Natural killer cell (primary cell): ENCODE measurements around the gene CDC20. TPM values are rescaled to one million over a fixed set of nuclear protein-coding genes. Genes with fewer than 3 reads are reported as not detected.

Source experiments
- ATAC-seq, 3 donors: fragments of 150-1000 bp in 2 of 3; fragments of 200-7000 bp in 1 of 3; cut with Tn5 transposase; 1 replicate in 1 of 3; 2 replicates in 2 of 3; pipeline ENCODE4 v1.10.0; 2021; ENCODE audit warnings: mild to moderate bottlenecking in 2 of 3, moderate library complexity in 2 of 3
- DNase-seq, 2 donors: peaks; one replicate each; pipeline versions ENCODE4 v3.0.0 to v3.0.0-alpha.2; 2013 to 2021; ENCODE audit warnings: mixed read lengths in 1 of 2
- H3K27ac ChIP-seq: one replicate; pipeline ENCODE4 v1.5.1; 2013; ENCODE audit warnings: mild to moderate bottlenecking, low read length
- H3K27me3 ChIP-seq: one replicate; pipeline ENCODE4 v1.6.1; 2013; ENCODE audit warnings: low read length; ENCODE audit not compliant: control insufficient read depth, insufficient read depth
- H3K36me3 ChIP-seq: one replicate; pipeline ENCODE4 v1.6.1; 2013; ENCODE audit warnings: low read length; ENCODE audit not compliant: control insufficient read depth, insufficient read depth
- H3K4me1 ChIP-seq: one replicate; pipeline ENCODE4 v1.6.1; 2013; ENCODE audit warnings: low read length; ENCODE audit not compliant: control insufficient read depth, insufficient read depth
- H3K4me3 ChIP-seq: one replicate; pipeline ENCODE4 v1.5.1; 2013; ENCODE audit warnings: low read length
- H3K9me3 ChIP-seq: one replicate; pipeline ENCODE4 v1.6.1; 2013; ENCODE audit warnings: low read length; ENCODE audit not compliant: control insufficient read depth, insufficient read depth
- H3K27ac Mint-ChIP-seq, 2 donors: one replicate each; pipeline ENCODE4 v1.8.0; 2022; ENCODE audit warnings: mild to moderate bottlenecking in 2 of 2, mixed read lengths in 2 of 2, moderate library complexity in 1 of 2
- H3K27me3 Mint-ChIP-seq, 2 donors: one replicate each; pipeline ENCODE4 v1.8.0; 2022; ENCODE audit warnings: low read depth in 2 of 2, mixed read lengths in 2 of 2
- H3K36me3 Mint-ChIP-seq: one replicate; pipeline ENCODE4 v1.8.0; 2022; ENCODE audit warnings: mixed read lengths
- H3K4me1 Mint-ChIP-seq, 2 donors: one replicate each; pipeline ENCODE4 v1.8.0; 2022; ENCODE audit warnings: mixed read lengths in 2 of 2
- H3K4me3 Mint-ChIP-seq: one replicate; pipeline ENCODE4 v1.8.0; 2022; ENCODE audit warnings: mild to moderate bottlenecking, moderate library complexity, mixed read lengths
- H3K9me3 Mint-ChIP-seq, 2 donors: one replicate each; pipeline ENCODE4 v1.8.0; 2022; ENCODE audit warnings: mixed read lengths in 2 of 2
- WGBS: methylation state at CpG from one replicate; pipeline ENCODE4 v1.1.7; 2013; ENCODE audit warnings: missing lambda C conversion rate; ENCODE audit not compliant: insufficient coverage; 5-methylcytosine and 5-hydroxymethylcytosine counted together
- intact Hi-C: fragments of 100-400 bp; cut with micrococcal nuclease; formaldehyde crosslinking; loops from one replicate; pipeline ENCODE4 v1.14.2; 2022
- total RNA-seq, 4 donors: library from RNA; stranded (reverse); fragments of 120-200 nt in 1 of 4; gene quantifications; one replicate each; pipeline versions ENCODE4 v1.2.3 to v1.2.4, GENCODE V29; 2013 to 2022
- TF ChIP-seq, protein P1 (sequence below): fragments of 200-600 bp; IDR thresholded peaks from one replicate; pipeline ENCODE4 v1.8.0; 2022; ENCODE audit warnings: antibody characterized with exemption

Gene CDC20
- total RNA-seq, 3 donors from 2014 or later (not counting 1 experiment from before 2014, with no cell fraction given), result 0.50 to 2.4 (median 0.96) TPM

DNA sequence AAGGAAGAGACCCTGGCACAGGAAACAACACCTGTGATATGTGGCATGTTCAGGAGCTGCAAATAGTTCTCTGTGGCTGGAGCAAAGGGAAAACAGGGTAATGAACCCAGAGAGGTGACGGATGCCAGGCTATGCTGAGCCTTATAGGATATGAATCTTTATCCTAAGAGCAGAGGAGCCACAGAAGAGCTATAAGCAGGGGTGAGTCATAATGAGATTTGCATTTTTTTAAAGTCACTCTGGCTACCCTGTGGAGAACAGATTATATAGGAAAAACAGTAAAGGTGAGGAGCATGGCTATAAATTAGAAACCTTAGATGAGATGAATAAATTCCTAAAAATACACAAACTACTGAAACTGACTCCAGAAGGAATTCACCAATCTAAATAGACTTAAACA lies 34.0 kb upstream of the CDC20 start:
- Histone ChIP-seq H3K36me3 (no peaks in the 10 kb centered on the region), H3K27ac (no peak overlapping the region), H3K4me3 (no peak overlapping the region), H3K27me3 (no peaks in the 10 kb centered on the region), H3K4me1 (no peaks in the 10 kb centered on the region), H3K9me3 (peaks cover 7% of the 10 kb centered on the region)
- TF ChIP-seq, protein P1, sequence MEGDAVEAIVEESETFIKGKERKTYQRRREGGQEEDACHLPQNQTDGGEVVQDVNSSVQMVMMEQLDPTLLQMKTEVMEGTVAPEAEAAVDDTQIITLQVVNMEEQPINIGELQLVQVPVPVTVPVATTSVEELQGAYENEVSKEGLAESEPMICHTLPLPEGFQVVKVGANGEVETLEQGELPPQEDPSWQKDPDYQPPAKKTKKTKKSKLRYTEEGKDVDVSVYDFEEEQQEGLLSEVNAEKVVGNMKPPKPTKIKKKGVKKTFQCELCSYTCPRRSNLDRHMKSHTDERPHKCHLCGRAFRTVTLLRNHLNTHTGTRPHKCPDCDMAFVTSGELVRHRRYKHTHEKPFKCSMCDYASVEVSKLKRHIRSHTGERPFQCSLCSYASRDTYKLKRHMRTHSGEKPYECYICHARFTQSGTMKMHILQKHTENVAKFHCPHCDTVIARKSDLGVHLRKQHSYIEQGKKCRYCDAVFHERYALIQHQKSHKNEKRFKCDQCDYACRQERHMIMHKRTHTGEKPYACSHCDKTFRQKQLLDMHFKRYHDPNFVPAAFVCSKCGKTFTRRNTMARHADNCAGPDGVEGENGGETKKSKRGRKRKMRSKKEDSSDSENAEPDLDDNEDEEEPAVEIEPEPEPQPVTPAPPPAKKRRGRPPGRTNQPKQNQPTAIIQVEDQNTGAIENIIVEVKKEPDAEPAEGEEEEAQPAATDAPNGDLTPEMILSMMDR, result no peak
- Mint-ChIP-seq H3K36me3 (peaks cover 11% of the 10 kb centered on the region), H3K27ac (no peak overlapping the region), H3K27me3 (no peaks in the 10 kb centered on the region), H3K9me3 (no peaks in the 10 kb centered on the region), H3K4me1 (peaks cover 9 to 13% of the 10 kb centered on the region in 2 donors), H3K4me3 (no peak overlapping the region)
- ATAC-seq (no peak), DNase-seq (no peak)
- WGBS, result 81% methylated on average over 1 of the region's 1 CpG
- intact Hi-C loops, result no loop called here

DNA sequence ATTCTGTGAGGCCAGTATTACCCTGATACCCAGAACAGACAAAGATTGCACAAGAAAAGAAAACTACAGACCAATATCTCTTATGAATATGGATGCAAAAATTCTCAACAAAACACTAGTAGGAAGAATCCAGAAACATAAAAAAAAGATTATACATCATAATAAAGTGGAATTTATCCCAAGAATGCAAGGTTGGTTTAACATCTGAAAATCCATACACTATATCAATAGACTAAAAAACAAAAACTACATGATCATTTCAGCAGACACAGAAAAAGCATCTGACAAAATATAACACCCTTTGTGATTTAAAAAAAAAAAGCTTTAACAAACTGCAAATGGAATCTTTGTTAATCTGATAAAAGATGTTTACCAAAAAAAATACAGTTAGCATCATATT lies 33.4 kb upstream of the CDC20 start:
- Mint-ChIP-seq H3K27ac (no peak overlapping the region), H3K36me3 (peaks cover 11% of the 10 kb centered on the region), H3K4me1 (peaks cover 9% of the 10 kb centered on the region in 2 donors), H3K27me3 (no peaks in the 10 kb centered on the region), H3K4me3 (no peak overlapping the region), H3K9me3 (no peaks in the 10 kb centered on the region)
- intact Hi-C loops, result no loop called here
- no peaks in the 10 kb centered on the region for H3K36me3 ChIP-seq
- DNase-seq, result no peak
- TF ChIP-seq, protein P1, result no peak
- ATAC-seq, result no peak
- H3K27me3 ChIP-seq, result no peaks in the 10 kb centered on the region
- H3K27ac ChIP-seq, result no peak overlapping the region
- H3K4me3 ChIP-seq, result no peak overlapping the region
- H3K9me3 ChIP-seq, result peaks cover 7% of the 10 kb centered on the region
- H3K4me1 ChIP-seq, result no peaks in the 10 kb centered on the region

DNA sequence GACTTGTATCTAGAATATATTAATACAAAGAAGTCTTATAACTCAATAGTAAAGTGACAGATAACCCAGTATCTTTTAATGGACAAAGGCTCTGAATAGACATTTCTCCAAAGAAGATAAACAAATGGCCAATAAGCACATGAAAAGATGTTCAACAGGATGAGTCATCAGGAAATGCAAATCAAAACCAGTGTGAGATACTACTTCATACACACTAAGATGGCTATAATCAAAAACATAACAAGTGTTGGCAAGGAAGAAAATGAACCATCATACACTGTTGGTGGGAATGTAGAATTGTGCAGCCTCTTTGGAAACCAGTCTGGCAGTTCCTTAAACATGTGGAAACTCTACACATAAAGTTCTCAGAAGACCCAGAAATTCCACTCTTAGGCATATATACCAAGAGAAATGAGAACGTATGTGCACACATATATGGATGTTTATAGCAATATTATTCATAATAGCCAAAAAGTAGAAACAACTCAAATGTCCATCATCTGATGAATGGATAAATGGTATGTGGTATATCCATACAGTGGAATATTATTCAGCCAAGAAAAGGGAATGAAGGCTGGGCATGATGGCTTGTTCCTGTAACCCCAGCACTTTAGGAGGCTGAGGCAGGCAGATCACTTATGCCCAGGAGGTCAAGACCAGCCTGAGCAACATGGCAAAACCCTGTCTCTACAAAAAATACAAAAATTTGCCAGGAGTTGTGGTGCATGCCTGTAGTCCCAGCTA lies 31.1 kb upstream of the CDC20 start:
- H3K9me3 ChIP-seq, result peaks cover 7% of the 10 kb centered on the region
- Mint-ChIP-seq H3K27ac (no peak overlapping the region), H3K4me3 (no peak overlapping the region), H3K36me3 (peaks cover 11% of the 10 kb centered on the region), H3K27me3 (no peaks in the 10 kb centered on the region), H3K9me3 (no peaks in the 10 kb centered on the region), H3K4me1 (peaks cover 9% of the 10 kb centered on the region in 2 donors)
- no peak overlapping the region for H3K27ac ChIP-seq
- no peak overlapping the region for H3K4me3 ChIP-seq
- no peaks in the 10 kb centered on the region for H3K27me3 ChIP-seq
- WGBS, result no CpG with 5 or more reads among the region's 1 CpG
- no peaks in the 10 kb centered on the region for H3K36me3 ChIP-seq
- TF ChIP-seq, protein P1, result no peak
- ATAC-seq, result no peak
- intact Hi-C loops, result no loop called here
- DNase-seq, result no peak
- H3K4me1 ChIP-seq, result no peaks in the 10 kb centered on the region
